GM12873 (cell line): ENCODE results near the gene SBNO1.

Experiments
- CTCF ChIP-seq: IDR thresholded peaks from 2 replicates; pipeline ENCODE4 v1.5.1; 2012; ENCODE audit warnings: low read depth, mild to moderate bottlenecking, moderate library complexity, low read length, control low read depth; ENCODE audit not compliant: insufficient read depth; ENCODE audit errors: missing control alignments

SBNO1 gene

GRCh38 chr12:123382684-123383083 is 18.0 kb upstream of the SBNO1 start:
- TF ChIP-seq CTCF = no peak

- TF ChIP-seq CTCF = no peak
Measured at GRCh38 chr12:123379391-123379790, 14.7 kb upstream of the SBNO1 start.

- no peak for TF ChIP-seq CTCF
Measured at GRCh38 chr12:123369229-123369628, 4.6 kb upstream of the SBNO1 start.

- TF ChIP-seq CTCF = no peak
Measured at GRCh38 chr12:123367511-123367910, 2.9 kb upstream of the SBNO1 start.

GRCh38 chr12:123365025-123365917 is 624 bp upstream of the SBNO1 start:
- peak; percentile 87 for TF ChIP-seq CTCF

- no peak for TF ChIP-seq CTCF
Measured at GRCh38 chr12:123363740-123364531, 711 bp downstream of the SBNO1 start.

GRCh38 chr12:123363390-123363739 is 1.3 kb downstream of the SBNO1 start:
- TF ChIP-seq CTCF = no peak
